Measurements from ENCODE around the gene ZNF417. TPM values are rescaled to one million over a fixed set of nuclear protein-coding genes. Genes with fewer than 3 reads are reported as not detected.
"Not testable (repeated sequence)": the region's sequence is repeated elsewhere in the genome, so short reads cannot be mapped to it uniquely, and the experiment has no call there.

The ZNF417 gene
- total and polyA plus RNA-seq, 2 donors (not counting 1 experiment from before 2014, with no cell fraction given) = 8.9 to 52.6 TPM

DNA sequence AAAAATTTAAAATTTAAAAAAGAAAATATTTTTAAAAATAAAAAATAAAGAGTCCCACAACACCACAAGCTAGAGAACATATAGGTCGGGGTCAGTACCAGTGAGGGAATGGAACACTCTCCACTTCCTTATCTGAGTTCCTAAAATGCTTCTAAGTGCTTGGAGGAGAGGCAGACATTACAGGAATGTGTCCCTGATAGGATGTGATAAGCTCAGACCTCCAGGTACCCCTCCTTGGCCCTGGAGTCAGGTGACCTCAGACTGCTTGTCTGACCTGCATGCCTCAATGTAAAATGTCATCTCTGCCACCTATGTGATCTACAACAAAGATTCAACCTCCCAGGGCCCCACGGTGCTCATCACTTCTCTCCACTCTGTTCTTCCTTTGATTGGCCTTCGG, 30.3 kb downstream of the ZNF417 start:
- TF ChIP-seq, protein P1, sequence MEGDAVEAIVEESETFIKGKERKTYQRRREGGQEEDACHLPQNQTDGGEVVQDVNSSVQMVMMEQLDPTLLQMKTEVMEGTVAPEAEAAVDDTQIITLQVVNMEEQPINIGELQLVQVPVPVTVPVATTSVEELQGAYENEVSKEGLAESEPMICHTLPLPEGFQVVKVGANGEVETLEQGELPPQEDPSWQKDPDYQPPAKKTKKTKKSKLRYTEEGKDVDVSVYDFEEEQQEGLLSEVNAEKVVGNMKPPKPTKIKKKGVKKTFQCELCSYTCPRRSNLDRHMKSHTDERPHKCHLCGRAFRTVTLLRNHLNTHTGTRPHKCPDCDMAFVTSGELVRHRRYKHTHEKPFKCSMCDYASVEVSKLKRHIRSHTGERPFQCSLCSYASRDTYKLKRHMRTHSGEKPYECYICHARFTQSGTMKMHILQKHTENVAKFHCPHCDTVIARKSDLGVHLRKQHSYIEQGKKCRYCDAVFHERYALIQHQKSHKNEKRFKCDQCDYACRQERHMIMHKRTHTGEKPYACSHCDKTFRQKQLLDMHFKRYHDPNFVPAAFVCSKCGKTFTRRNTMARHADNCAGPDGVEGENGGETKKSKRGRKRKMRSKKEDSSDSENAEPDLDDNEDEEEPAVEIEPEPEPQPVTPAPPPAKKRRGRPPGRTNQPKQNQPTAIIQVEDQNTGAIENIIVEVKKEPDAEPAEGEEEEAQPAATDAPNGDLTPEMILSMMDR (IDR thresholded peaks at IDR 0.05) = no peak
- no peak for TF ChIP-seq EZH2 (IDR thresholded peaks at IDR 0.05; ENCODE audit: borderline replicate concordance, insufficient read depth, low read depth, low read length, poor library complexity, severe bottlenecking)
- peaks cover 4 to 7% of the 10 kb centered on the region in 2 experiments for H3K36me3 ChIP-seq (replicated peaks in 1 of 2; ENCODE audit: control extremely low read depth in 1 of 2, control insufficient read depth in 1 of 2, extremely low read depth in 1 of 2, insufficient read depth in 2 of 2, low read length in 1 of 2)
- H3K4me1 Mint-ChIP-seq = peaks cover 34% of the 10 kb centered on the region
- no peaks in the 10 kb centered on the region for H3K27me3 Mint-ChIP-seq
- ATAC-seq (ENCODE audit: low read depth) (no peak), DNase-seq (no peak)
- H2AFZ ChIP-seq (ENCODE audit: insufficient read depth, low read depth, low read length, poor library complexity, severe bottlenecking) = no peak overlapping the region
- ChIA-PET POLR2A (no interaction called here), CTCF (no interaction called here)
- H3K27ac Mint-ChIP-seq = no peak overlapping the region
- no peaks in the 10 kb centered on the region for H3K9me3 Mint-ChIP-seq (ENCODE audit: insufficient read depth)
- no peaks in the 10 kb centered on the region for H4K20me1 ChIP-seq (ENCODE audit: control insufficient read depth, insufficient read depth, low read length, poor library complexity, severe bottlenecking)
- peaks cover 0 to 19% (median 0%) of the 10 kb centered on the region in 3 donors for H3K9me3 ChIP-seq (ENCODE audit: control extremely low read depth in 1 of 3, control insufficient read depth in 2 of 3, insufficient read depth in 1 of 3, low read length in 2 of 3)
- no peak overlapping the region for H3K27ac ChIP-seq (ENCODE audit: low read length in 2 of 2)
- H3K79me2 ChIP-seq (ENCODE audit: control insufficient read depth, insufficient read depth, low read length) = peaks cover 67% of the 10 kb centered on the region
- no peaks in the 10 kb centered on the region for H3K27me3 ChIP-seq (replicated peaks in 1 of 4; ENCODE audit: control extremely low read depth in 1 of 4, control insufficient read depth in 3 of 4, insufficient read depth in 4 of 4, low read length in 3 of 4)
- no peak overlapping the region for H3K4me2 ChIP-seq (replicated peaks; ENCODE audit: low read depth, low read length, poor library complexity, severe bottlenecking)
- peaks cover 17 to 19% of the 10 kb centered on the region in 2 donors for H3K4me1 ChIP-seq (ENCODE audit: control insufficient read depth in 2 of 2, insufficient read depth in 2 of 2, low read length in 2 of 2)
- no peak overlapping the region for H3K4me3 ChIP-seq (ENCODE audit: control extremely low read depth in 1 of 5, extremely low read depth in 1 of 5, insufficient read depth in 1 of 5, low read depth in 2 of 5, low read length in 4 of 5)
- intact Hi-C loops (cut with micrococcal nuclease) = loop anchor here (5.0 kb wide), 2 partner anchors 34 to 139 kb away; partner anchors contain the start of gene ZNF776
- WGBS (ENCODE audit: insufficient coverage) = 94% methylated on average over 2 of the region's 3 CpGs
- no peak overlapping the region for H3K4me3 Mint-ChIP-seq
- H3K9ac ChIP-seq (ENCODE audit: low read length) = no peak overlapping the region

DNA sequence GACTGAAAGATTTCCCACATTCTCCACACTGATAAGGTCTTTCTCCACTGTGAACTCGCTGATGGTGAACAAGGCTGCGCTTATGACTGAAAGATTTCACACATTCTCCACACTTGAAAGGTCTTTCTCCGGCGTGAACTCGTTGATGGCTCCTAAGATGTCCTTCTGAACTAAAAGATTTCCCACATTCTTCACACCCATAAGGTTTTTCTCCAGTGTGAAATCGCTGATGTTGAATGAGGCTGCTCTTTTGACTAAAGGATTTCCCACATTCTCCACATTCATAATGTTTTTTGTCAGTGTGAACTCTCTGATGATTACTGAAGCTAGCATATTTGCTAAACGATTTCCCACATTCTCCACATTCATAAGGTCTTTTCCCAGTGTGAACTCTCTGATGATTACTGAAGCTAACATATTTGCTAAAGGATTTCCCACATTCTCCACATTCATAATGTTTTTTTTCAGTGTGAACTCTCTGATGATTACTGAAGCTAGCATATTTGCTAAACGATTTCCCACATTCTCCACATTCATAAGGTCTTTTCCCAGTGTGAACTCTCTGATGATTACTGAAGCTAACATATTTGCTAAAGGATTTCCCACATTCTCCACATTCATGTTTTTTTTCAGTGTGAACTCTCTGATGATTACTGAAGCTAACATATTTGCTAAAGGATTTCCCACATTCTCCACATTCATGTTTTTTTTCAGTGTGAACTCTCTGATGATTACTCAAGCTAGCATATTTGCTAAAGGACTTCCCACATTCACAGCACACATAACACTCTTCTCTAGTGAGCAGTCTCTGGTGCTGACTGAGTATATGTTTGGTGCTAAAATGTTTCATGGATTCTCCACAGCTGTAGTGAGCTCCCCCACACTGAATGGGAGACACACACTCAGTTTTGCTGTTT, 42.3 kb downstream of the ZNF417 start:
- H3K36me3 ChIP-seq (replicated peaks in 1 of 2; ENCODE audit: control extremely low read depth in 1 of 2, control insufficient read depth in 1 of 2, extremely low read depth in 1 of 2, insufficient read depth in 2 of 2, low read length in 1 of 2) = peaks cover 15 to 43% of the 10 kb centered on the region in 2 experiments
- intact Hi-C loops (cut with micrococcal nuclease); H3K27me3 Mint-ChIP-seq; CTCF ChIA-PET; H4K20me1 ChIP-seq (ENCODE audit: control insufficient read depth, insufficient read depth, low read length, poor library complexity, severe bottlenecking); H3K4me1 ChIP-seq (ENCODE audit: control insufficient read depth in 2 of 2, insufficient read depth in 2 of 2, low read length in 2 of 2); H3K27ac Mint-ChIP-seq; H3K4me3 Mint-ChIP-seq; H3K4me1 Mint-ChIP-seq; DNase-seq; H3K4me3 ChIP-seq (ENCODE audit: control extremely low read depth in 1 of 5, extremely low read depth in 1 of 5, insufficient read depth in 1 of 5, low read depth in 2 of 5, low read length in 4 of 5); H3K9ac ChIP-seq (ENCODE audit: low read length); H2AFZ ChIP-seq (ENCODE audit: insufficient read depth, low read depth, low read length, poor library complexity, severe bottlenecking); POLR2A ChIA-PET; ATAC-seq (ENCODE audit: low read depth); H3K27me3 ChIP-seq (replicated peaks in 1 of 4; ENCODE audit: control extremely low read depth in 1 of 4, control insufficient read depth in 3 of 4, insufficient read depth in 4 of 4, low read length in 3 of 4); H3K27ac ChIP-seq (ENCODE audit: low read length in 2 of 2); H3K4me2 ChIP-seq (replicated peaks; ENCODE audit: low read depth, low read length, poor library complexity, severe bottlenecking): not testable (repeated sequence)
- peaks cover 33% of the 10 kb centered on the region for H3K79me2 ChIP-seq (ENCODE audit: control insufficient read depth, insufficient read depth, low read length)
- H3K9me3 ChIP-seq (ENCODE audit: control extremely low read depth in 1 of 3, control insufficient read depth in 2 of 3, insufficient read depth in 1 of 3, low read length in 2 of 3) = peaks cover 17 to 61% (median 38%) of the 10 kb centered on the region in 3 donors
- WGBS (ENCODE audit: insufficient coverage) = 100% methylated on average over 1 of the region's 8 CpGs
- H3K9me3 Mint-ChIP-seq (ENCODE audit: insufficient read depth) = peaks cover 14% of the 10 kb centered on the region
